Fibroblast of villous mesenchyme (primary cell): ENCODE measurements around the gene MEGF8. TPM values are rescaled to one million over a fixed set of nuclear protein-coding genes. Genes with fewer than 3 reads are reported as not detected.
A peak's percentile ranks its signal among the peaks of the same experiment; 100 is the strongest.

Experiments used
- DNase-seq: peaks from one replicate; pipeline ENCODE4 v3.0.0-alpha.2; 2010; ENCODE audit warnings: low read depth
- H3K4me3 ChIP-seq: 2 replicates; pipeline ENCODE4 v1.5.1; 2011; ENCODE audit warnings: low read depth, mild to moderate bottlenecking, low read length
- total RNA-seq: library from RNA; depleted of rRNA; stranded (reverse); fragments of >200 nt; gene quantifications from 2 replicates; pipeline ENCODE4 v1.2.3, GENCODE V29; 2012
- TF ChIP-seq, protein P1 (sequence below): IDR thresholded peaks from 2 replicates; pipeline ENCODE4 v1.5.1; 2012; ENCODE audit warnings: low read depth, mild to moderate bottlenecking, low read length; ENCODE audit not compliant: insufficient read depth

MEGF8 gene
- total RNA-seq, 1 donor = 21.2 TPM

DNA sequence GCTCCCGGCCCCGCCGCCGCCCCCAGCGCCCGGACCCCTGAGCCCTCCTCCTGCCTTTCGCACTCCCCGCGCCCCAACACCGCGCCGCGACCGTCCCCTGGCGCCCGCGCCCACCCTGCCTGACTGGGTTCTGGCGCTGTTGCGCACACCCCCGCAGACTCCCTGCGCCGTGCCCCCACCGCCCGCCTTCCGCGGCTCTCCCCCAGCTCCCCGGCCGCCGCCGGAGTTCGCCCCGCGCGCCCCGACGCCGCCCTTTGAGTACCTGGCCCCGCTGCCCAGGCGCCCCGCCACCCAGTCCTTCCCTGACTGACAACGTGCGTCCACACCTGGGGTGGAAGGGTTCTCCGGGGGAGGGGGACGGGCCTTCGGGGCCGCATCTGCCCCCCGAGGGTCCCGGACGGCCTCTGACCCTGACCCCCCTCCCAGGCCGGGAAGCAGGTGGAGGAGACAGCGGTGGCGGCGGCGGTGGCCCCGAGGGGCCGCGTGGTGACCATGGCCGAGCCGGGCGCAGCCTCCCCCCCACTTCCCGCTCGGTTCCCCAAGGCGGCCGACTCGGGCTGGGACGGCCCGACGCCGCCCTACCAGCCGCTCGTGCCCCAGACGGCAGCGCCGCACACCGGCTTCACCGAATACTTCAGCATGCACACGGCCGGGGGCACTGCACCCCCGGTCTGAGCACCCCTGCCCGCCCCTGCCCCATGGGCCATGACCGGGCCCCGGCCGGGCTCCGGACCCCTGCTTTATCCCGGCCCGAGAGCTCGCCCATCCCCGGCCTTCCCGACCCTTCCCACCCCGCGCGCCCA lies 1.4 kb upstream of the MEGF8 start:
- DNase-seq = no peak
- no peak overlapping the region for H3K4me3 ChIP-seq
- TF ChIP-seq, protein P1, sequence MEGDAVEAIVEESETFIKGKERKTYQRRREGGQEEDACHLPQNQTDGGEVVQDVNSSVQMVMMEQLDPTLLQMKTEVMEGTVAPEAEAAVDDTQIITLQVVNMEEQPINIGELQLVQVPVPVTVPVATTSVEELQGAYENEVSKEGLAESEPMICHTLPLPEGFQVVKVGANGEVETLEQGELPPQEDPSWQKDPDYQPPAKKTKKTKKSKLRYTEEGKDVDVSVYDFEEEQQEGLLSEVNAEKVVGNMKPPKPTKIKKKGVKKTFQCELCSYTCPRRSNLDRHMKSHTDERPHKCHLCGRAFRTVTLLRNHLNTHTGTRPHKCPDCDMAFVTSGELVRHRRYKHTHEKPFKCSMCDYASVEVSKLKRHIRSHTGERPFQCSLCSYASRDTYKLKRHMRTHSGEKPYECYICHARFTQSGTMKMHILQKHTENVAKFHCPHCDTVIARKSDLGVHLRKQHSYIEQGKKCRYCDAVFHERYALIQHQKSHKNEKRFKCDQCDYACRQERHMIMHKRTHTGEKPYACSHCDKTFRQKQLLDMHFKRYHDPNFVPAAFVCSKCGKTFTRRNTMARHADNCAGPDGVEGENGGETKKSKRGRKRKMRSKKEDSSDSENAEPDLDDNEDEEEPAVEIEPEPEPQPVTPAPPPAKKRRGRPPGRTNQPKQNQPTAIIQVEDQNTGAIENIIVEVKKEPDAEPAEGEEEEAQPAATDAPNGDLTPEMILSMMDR = no peak

DNA sequence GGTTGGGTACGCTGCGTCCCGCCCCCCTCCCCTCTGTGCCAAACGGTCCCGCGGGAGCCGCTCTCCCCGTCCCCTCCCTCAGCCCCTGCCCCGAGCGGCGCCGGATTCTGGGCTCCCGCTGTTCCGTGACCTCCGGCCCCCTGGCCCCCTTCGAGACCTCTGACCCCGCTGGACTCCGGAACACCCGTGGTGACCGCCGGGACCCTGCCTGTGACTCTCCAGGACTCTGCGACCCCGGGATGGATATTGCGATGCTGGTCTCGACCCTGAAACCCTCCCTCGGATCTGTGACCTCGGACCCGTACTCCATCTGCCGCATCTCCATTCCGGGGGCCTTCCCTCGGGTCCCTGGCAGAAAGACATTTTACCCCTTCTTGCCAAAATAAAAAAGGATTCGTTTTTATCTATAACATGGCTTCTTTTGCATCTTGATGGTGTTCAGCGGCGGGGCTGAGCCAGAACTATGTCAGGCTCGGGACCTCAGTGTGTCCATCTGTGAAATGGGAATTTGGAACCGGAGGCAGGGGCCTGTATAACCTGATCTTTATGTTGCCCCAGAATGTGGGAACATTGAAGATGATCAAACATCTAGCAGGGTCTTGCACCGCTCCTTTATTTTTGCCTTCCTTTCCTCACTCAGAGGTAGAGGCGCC lies 654 bp upstream of the MEGF8 start:
- no peak for DNase-seq

DNA sequence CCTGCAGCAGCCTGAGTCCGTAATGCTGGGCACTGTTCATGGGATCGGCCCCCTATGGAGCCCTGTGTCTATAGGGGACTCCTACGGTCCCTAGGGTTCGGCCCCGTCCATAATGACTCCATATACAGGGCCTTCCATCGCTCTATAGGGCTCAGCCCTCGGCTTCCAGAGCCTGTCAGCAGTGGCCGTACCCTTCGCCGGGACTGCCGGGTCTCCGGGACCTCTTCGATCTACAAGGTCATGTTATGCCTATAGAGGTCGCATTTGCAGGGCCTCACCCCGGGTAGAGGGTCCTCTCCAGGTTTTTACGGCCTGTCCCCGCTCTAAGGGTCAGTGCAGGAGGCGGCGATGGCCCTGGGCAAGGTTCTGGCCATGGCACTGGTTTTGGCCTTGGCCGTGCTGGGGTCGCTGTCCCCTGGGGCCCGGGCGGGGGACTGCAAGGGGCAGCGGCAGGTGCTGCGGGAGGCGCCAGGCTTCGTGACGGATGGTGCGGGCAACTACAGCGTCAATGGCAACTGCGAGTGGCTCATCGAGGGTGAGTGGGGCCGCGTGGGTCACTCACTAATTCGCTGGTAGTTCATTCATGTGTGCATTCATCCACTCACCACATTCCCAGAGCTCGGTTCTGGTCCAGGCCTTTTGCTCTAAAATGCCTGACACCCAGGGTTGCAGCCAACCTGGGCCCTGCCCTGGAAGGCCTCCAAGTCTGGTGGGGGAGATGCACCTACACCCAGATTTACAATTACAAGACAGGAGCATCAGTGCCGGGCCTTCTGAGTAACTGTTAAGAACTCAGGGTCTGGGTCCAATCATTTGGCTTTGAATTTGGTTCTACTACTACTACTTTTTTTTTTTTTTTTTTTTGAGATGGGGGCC lies 699 bp downstream of the MEGF8 start:
- TF ChIP-seq, protein P1 = no peak
- no peak for DNase-seq
- peak overlapping the region; percentile 92 for H3K4me3 ChIP-seq

More for the DNA sequence above, 654 bp upstream of the MEGF8 start:
- TF ChIP-seq, protein P1 = no peak
- peak overlapping the region; percentile 27 for H3K4me3 ChIP-seq

DNA sequence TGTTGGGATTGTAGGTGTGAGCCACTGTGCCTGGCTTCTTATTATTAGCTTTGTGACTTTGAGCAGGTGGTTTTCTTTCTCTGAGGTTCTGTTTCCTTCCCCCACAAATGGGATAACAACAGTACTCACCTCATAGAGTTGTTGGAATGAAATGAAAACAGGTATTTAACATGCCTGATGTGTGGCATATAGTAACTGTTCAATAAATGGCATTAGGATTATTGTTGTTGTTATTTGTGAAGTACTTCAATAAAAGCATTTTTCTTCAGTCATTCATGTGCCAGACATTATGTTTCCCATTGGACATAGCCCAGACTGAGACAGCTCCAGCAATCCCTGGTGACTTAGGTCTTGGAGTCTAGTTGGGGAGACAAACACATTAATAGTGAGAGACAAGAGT lies 1.5 kb downstream of the MEGF8 start:
- no peak overlapping the region for H3K4me3 ChIP-seq

DNA sequence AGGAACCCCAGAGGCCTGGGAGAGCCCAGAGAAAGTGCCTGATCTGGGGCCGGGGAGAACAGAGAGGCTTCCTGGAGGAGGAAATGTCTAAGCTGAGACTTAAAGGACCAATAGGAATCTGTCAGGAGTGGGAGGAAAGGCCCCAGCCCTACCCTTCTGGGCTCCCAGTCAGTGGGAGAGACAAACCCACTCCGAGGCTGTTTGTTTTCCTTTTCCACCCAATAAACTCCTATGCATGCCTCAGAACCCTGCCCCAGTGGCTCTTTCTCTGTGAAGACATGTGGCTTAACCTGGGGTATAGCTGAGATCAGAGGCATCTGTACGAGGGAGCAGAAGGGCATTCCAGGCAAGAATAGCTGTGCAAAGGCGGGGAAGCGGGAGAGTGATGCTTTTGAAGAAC lies 1.9 kb downstream of the MEGF8 start:
- no peak for DNase-seq

More for the DNA sequence above, 1.5 kb downstream of the MEGF8 start:
- no peak for DNase-seq
- TF ChIP-seq, protein P1 = no peak

DNA sequence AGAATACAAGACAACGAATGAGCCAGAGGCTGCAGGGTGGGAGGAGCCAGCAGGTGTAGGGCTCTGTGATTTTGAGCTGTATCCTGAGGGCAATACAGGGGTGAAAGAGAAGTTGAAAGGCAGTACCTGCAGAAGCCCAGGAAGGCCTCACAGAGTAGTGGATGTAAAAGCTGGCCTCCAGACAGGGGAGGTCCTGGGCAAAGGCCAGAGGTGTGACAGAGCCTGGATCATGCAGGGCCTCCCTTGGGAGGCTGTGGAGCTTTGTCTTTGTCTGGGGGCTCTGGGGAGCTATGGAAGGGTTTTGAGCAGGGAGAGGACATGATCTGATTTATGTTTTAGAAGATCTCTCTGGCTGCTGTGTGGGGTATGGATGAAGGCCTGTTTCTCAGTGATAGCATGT lies 2.7 kb downstream of the MEGF8 start:
- H3K4me3 ChIP-seq = no peak overlapping the region
- TF ChIP-seq, protein P1 = no peak
- DNase-seq = no peak

More for the DNA sequence above, 1.9 kb downstream of the MEGF8 start:
- no peak overlapping the region for H3K4me3 ChIP-seq
- TF ChIP-seq, protein P1 = no peak
